Testis (tissue), 3 donors: ENCODE measurements around the gene ETFA. TPM values are rescaled to one million over a fixed set of nuclear protein-coding genes. Genes with fewer than 3 reads are reported as not detected.

Experiments used
- DNase-seq: peaks from one replicate; pipeline ENCODE4 v3.0.0-alpha.2; 2019
- H3K27ac ChIP-seq, 2 donors: fragments of 200-600 bp; sonication (generic); one replicate each; pipeline ENCODE4 v1.5.1; 2019
- H3K27me3 ChIP-seq: fragments of 200-600 bp; sonication (generic); one replicate; pipeline ENCODE4 v1.5.1; 2019
- H3K36me3 ChIP-seq: fragments of 200-600 bp; sonication (generic); one replicate; pipeline ENCODE4 v1.5.1; 2017; ENCODE audit warnings: low read depth; ENCODE audit errors: missing control alignments
- H3K4me1 ChIP-seq: fragments of 200-600 bp; sonication (generic); one replicate; pipeline ENCODE4 v1.5.1; 2019
- H3K4me3 ChIP-seq, 2 donors: fragments of 200-600 bp; sonication (generic); one replicate each; pipeline ENCODE4 v1.5.1; 2017 to 2019
- H3K9me3 ChIP-seq: fragments of 200-600 bp; sonication (generic); one replicate; pipeline ENCODE4 v1.5.1; 2017
- POLR2A ChIP-seq: fragments of 450-650 bp; IDR thresholded peaks from one replicate; pipeline ENCODE4 v1.6.1; 2017; ENCODE audit warnings: antibody characterized with exemption, mild to moderate bottlenecking, moderate library complexity
- WGBS, 2 donors: methylation state at CpG; one replicate each; pipeline ENCODE4 v1.1.5; 2018; 5-methylcytosine and 5-hydroxymethylcytosine counted together
- intact Hi-C: fragments of 100-400 bp; cut with DNase I; formaldehyde crosslinking; loops from one replicate; pipeline ENCODE4 v1.15.1; 2023; ENCODE audit warnings: low total_unique reads
- polyA plus RNA-seq: library from polyadenylated mRNA; stranded (reverse); fragments of 350-450 nt; fragmentation: Illumina TruSeq; extraction: RNeasy Lipid Tissue Mini Kit (QIAGEN cat#74804); gene quantifications from one replicate; pipeline ENCODE4 v1.2.3, GENCODE V29; 2014; ENCODE audit warnings: low read depth, low replicate concordance; ENCODE audit not compliant: insufficient read depth
- total RNA-seq, 2 donors: library from RNA; depleted of rRNA; stranded (reverse); fragments of >200 nt; gene quantifications; one replicate each; pipeline ENCODE4 v1.2.3, GENCODE V29; 2016
- TF ChIP-seq, protein P1 (sequence below), 3 experiments: fragments of 450-650 bp in 2 of 3; fragments of 200-600 bp in 1 of 3; sonication (generic) in 1 of 3; IDR thresholded peaks; one replicate each; pipeline ENCODE4 v1.5.1; 2016 to 2019; ENCODE audit warnings: antibody characterized with exemption in 3 of 3, mild to moderate bottlenecking in 2 of 3, moderate library complexity in 1 of 3

ETFA gene
- total and polyA plus RNA-seq, 3 donors from 2014 or later, result 58.3 to 72.7 (median 72.1) TPM

DNA sequence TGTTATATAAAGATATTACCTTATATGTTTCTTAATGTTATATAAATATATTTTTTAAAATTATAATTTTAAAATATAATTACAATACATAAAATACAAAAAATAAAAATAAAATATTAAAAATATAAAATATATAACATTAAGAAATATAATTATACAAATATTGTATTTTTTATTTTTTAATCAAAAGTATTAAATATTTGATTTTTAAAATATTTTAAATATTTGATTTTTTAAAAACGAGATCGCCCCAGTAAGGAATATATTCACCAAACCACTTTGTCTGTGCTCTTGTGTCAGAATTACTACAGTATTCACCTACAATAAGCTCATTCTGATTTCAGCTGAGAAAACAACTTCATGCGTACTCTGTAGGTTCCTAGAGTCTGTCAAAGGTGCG is 89.1 kb downstream of the ETFA start:
- no peaks in the 10 kb centered on the region for H3K27me3 ChIP-seq
- WGBS, 2 donors, result 91 to 95% methylated on average over 4 of the region's 4 CpGs
- no peaks in the 10 kb centered on the region for H3K4me1 ChIP-seq
- H3K36me3 ChIP-seq, result no peaks in the 10 kb centered on the region
- no peak overlapping the region for H3K4me3 ChIP-seq
- TF ChIP-seq, protein P1, sequence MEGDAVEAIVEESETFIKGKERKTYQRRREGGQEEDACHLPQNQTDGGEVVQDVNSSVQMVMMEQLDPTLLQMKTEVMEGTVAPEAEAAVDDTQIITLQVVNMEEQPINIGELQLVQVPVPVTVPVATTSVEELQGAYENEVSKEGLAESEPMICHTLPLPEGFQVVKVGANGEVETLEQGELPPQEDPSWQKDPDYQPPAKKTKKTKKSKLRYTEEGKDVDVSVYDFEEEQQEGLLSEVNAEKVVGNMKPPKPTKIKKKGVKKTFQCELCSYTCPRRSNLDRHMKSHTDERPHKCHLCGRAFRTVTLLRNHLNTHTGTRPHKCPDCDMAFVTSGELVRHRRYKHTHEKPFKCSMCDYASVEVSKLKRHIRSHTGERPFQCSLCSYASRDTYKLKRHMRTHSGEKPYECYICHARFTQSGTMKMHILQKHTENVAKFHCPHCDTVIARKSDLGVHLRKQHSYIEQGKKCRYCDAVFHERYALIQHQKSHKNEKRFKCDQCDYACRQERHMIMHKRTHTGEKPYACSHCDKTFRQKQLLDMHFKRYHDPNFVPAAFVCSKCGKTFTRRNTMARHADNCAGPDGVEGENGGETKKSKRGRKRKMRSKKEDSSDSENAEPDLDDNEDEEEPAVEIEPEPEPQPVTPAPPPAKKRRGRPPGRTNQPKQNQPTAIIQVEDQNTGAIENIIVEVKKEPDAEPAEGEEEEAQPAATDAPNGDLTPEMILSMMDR (IDR thresholded peaks at IDR 0.05), result no peak
- no peak for TF ChIP-seq POLR2A
- H3K9me3 ChIP-seq, result no peaks in the 10 kb centered on the region
- intact Hi-C loops, result no loop called here
- no peak for DNase-seq
- no peak overlapping the region for H3K27ac ChIP-seq

- intact Hi-C loops, result no loop called here
- no peak for DNase-seq
- 95 to 97% methylated on average over 1 of the region's 1 CpG for WGBS, 2 donors
- no peak overlapping the region for H3K4me3 ChIP-seq
- H3K36me3 ChIP-seq, result no peaks in the 10 kb centered on the region
- no peak for TF ChIP-seq POLR2A
- TF ChIP-seq, protein P1 (IDR thresholded peaks at IDR 0.05), result no peak
- no peaks in the 10 kb centered on the region for H3K27me3 ChIP-seq
- no peak overlapping the region for H3K27ac ChIP-seq
- no peaks in the 10 kb centered on the region for H3K4me1 ChIP-seq
- no peaks in the 10 kb centered on the region for H3K9me3 ChIP-seq
Measured at GRCh38 chr15:76221085-76221767, 90.0 kb downstream of the ETFA start.

DNA sequence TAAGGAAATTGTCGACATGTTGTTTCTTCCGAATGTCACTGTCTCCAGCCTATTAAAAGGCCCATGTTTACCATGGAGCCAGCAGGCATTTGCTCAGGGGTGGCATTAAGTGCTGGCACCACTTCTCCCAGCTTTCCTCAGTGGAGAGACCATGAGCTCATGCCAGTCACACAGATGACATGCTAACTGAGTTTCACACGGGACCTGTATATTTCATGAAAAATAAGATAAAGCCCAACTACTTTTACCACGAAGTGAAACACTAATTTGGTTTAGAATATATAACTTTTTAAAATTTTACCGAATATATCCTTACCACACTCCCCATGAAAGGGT is 93.4 kb downstream of the ETFA start:
- no peaks in the 10 kb centered on the region for H3K4me1 ChIP-seq
- no peak overlapping the region for H3K4me3 ChIP-seq
- no peak for TF ChIP-seq POLR2A
- TF ChIP-seq, protein P1 (IDR thresholded peaks at IDR 0.05), result no peak
- 94% methylated on average over 5 of the region's 5 CpGs for WGBS, 2 donors
- intact Hi-C loops, result no loop called here
- H3K9me3 ChIP-seq, result no peaks in the 10 kb centered on the region
- no peaks in the 10 kb centered on the region for H3K36me3 ChIP-seq
- no peak for DNase-seq
- no peak overlapping the region for H3K27ac ChIP-seq
- no peaks in the 10 kb centered on the region for H3K27me3 ChIP-seq

DNA sequence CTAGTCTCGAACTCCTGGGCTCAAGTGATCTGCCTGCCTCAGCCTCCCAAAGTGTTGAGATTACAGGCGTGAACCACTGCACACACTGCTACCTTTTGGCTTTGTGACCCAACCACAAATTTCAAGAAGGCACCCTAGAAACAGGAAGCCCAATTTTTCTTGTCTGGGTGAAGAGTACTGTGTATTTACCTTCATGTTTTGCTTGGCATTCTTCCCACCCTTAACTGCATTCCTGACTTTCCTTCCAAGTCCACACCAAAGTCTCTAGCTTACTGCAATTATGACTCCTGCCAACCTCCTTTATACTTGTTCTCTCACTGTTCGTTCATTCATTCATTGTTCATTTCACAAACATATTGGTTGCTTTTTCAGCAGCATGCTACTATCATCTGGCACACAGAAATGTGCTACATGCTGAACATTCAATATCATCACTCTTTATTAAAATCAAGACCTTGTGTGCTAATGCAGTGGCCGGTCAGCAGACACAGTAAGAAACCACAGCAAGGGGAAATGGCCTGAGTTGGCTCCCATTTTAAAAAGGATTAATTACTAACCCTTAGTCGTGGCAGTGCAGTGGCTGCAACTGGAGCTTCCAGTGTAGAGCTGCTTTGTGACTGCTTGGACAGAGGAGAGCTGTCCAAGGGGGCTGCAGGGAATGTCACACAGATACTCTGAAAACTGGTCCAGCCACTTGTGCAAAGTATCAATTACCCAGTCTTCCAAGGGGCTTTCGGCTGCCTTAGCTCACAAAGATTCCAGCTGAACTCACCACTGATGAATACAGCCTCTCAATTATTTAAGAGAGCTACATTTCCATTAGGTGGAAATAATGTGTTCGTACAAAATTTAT is 94.0 kb downstream of the ETFA start:
- Histone ChIP-seq H3K36me3 (no peaks in the 10 kb centered on the region), H3K27ac (no peak overlapping the region), H3K4me1 (no peaks in the 10 kb centered on the region), H3K4me3 (no peak overlapping the region), H3K27me3 (no peaks in the 10 kb centered on the region), H3K9me3 (no peaks in the 10 kb centered on the region)
- intact Hi-C loops, result no loop called here
- TF ChIP-seq, protein P1 (IDR thresholded peaks at IDR 0.05), result no peak
- no peak for TF ChIP-seq POLR2A
- 81 to 82% methylated on average over 7 of the region's 7 CpGs for WGBS, 2 donors
- DNase-seq, result no peak
